ENCODE results near the gene KIF7. TPM values are rescaled to one million over a fixed set of nuclear protein-coding genes. Genes with fewer than 3 reads are reported as not detected.

Gene KIF7, protein sequence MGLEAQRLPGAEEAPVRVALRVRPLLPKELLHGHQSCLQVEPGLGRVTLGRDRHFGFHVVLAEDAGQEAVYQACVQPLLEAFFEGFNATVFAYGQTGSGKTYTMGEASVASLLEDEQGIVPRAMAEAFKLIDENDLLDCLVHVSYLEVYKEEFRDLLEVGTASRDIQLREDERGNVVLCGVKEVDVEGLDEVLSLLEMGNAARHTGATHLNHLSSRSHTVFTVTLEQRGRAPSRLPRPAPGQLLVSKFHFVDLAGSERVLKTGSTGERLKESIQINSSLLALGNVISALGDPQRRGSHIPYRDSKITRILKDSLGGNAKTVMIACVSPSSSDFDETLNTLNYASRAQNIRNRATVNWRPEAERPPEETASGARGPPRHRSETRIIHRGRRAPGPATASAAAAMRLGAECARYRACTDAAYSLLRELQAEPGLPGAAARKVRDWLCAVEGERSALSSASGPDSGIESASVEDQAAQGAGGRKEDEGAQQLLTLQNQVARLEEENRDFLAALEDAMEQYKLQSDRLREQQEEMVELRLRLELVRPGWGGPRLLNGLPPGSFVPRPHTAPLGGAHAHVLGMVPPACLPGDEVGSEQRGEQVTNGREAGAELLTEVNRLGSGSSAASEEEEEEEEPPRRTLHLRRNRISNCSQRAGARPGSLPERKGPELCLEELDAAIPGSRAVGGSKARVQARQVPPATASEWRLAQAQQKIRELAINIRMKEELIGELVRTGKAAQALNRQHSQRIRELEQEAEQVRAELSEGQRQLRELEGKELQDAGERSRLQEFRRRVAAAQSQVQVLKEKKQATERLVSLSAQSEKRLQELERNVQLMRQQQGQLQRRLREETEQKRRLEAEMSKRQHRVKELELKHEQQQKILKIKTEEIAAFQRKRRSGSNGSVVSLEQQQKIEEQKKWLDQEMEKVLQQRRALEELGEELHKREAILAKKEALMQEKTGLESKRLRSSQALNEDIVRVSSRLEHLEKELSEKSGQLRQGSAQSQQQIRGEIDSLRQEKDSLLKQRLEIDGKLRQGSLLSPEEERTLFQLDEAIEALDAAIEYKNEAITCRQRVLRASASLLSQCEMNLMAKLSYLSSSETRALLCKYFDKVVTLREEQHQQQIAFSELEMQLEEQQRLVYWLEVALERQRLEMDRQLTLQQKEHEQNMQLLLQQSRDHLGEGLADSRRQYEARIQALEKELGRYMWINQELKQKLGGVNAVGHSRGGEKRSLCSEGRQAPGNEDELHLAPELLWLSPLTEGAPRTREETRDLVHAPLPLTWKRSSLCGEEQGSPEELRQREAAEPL (N-terminal part only)
- total RNA-seq (2021) (20.4 to 21.8 TPM (median 21.3 TPM) in 3 replicates), Bru-seq, nascent RNA (percentile 60 among the genes with signal in this experiment)
- long read RNA-seq, experiment 1, full-length matches to known transcripts, result 8 of 90 reads
- long read RNA-seq, experiment 1, partial matches to known transcripts, result 25 of 90 reads
- long read RNA-seq, experiment 1, other reads (novel, unspliced or antisense), result 57 of 90 reads
- long read RNA-seq, experiment 2, partial matches to known transcripts, result 7 of 12 reads
- long read RNA-seq, experiment 2, other reads (novel, unspliced or antisense), result 5 of 12 reads
- long read RNA-seq, experiment 3, partial matches to known transcripts, result 4 of 6 reads
- long read RNA-seq, experiment 3, other reads (novel, unspliced or antisense), result 2 of 6 reads

- CTCF ChIA-PET, result interaction anchor here (0.6 to 1.1 kb wide), 3 partner anchors 18 to 85 kb away, joined by 3 read pairs; no protein-coding TSS in a partner anchor
- peak within 1 kb of the TSS; percentile 84 for H3K4me3 Mint-ChIP-seq
- peaks cover 7% of the 10 kb centered on the region; the same call in 1 of the 2 replicates for H3K36me3 Mint-ChIP-seq
- H3K27ac Mint-ChIP-seq, result 0 out of 2 replicates have a peak within 1 kb of the TSS, but pooled peaks have one; percentile 60
- H3K27me3 Mint-ChIP-seq (ENCODE audit: low read depth), result peaks cover 27% of the 10 kb centered on the region
- peaks cover under 1% of the 10 kb centered on the region; the same call in 1 of the 2 replicates for H3K9me3 Mint-ChIP-seq
- ATAC-seq (peak; percentile 86), DNase-seq (ENCODE audit: low spot score) (peak; percentile 82)
- peaks cover 10% of the 10 kb centered on the region for H3K4me1 Mint-ChIP-seq
- POLR2A ChIA-PET, result no interaction called here
- TF ChIP-seq FOXP1 (CRISPR knock-in tag; IDR thresholded peaks at IDR 0.05; ENCODE audit: borderline replicate concordance) (peak; percentile 85), NFYB (CRISPR knock-in tag; conservative IDR thresholded peaks at IDR 0.05; ENCODE audit: low read depth) (no peak), PRRX2 (CRISPR knock-in tag; IDR thresholded peaks at IDR 0.05) (no peak), CBFB (CRISPR knock-in tag; IDR thresholded peaks at IDR 0.05; ENCODE audit: low read depth) (0 out of 2 replicates have a peak, but pooled peaks have one; percentile 30), FOXJ3 (CRISPR knock-in tag; IDR thresholded peaks at IDR 0.05; ENCODE audit: borderline replicate concordance) (no peak), FOXK1 (CRISPR knock-in tag; IDR thresholded peaks at IDR 0.05) (peak; percentile 29; the same call in 1 of the 2 replicates), ZNF263 (CRISPR knock-in tag; IDR thresholded peaks at IDR 0.05; ENCODE audit: low read depth) (no peak), TEAD4 (CRISPR knock-in tag; IDR thresholded peaks at IDR 0.05) (0 out of 2 replicates have a peak, but pooled peaks have one; percentile 33), ZNF219 (CRISPR knock-in tag; IDR thresholded peaks at IDR 0.05; ENCODE audit: borderline replicate concordance) (no peak), CREB1 (CRISPR knock-in tag; IDR thresholded peaks at IDR 0.05) (no peak), TP53 (CRISPR knock-in tag; IDR thresholded peaks at IDR 0.05) (no peak), ESRRA (CRISPR knock-in tag; IDR thresholded peaks at IDR 0.05; ENCODE audit: borderline replicate concordance) (peak; percentile 69; the same call in 1 of the 2 replicates), ZMAT4 (CRISPR knock-in tag; IDR thresholded peaks at IDR 0.05) (no peak), CREM (CRISPR knock-in tag; IDR thresholded peaks at IDR 0.05) (peak; percentile 93), JUN (CRISPR knock-in tag; IDR thresholded peaks at IDR 0.05) (0 out of 2 replicates have a peak, but pooled peaks have one; percentile 20)
- TF ChIP-seq, protein P1, sequence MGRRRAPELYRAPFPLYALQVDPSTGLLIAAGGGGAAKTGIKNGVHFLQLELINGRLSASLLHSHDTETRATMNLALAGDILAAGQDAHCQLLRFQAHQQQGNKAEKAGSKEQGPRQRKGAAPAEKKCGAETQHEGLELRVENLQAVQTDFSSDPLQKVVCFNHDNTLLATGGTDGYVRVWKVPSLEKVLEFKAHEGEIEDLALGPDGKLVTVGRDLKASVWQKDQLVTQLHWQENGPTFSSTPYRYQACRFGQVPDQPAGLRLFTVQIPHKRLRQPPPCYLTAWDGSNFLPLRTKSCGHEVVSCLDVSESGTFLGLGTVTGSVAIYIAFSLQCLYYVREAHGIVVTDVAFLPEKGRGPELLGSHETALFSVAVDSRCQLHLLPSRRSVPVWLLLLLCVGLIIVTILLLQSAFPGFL (CRISPR knock-in tag; IDR thresholded peaks at IDR 0.05; ENCODE audit: borderline replicate concordance), result no peak
- TF ChIP-seq, protein P2, sequence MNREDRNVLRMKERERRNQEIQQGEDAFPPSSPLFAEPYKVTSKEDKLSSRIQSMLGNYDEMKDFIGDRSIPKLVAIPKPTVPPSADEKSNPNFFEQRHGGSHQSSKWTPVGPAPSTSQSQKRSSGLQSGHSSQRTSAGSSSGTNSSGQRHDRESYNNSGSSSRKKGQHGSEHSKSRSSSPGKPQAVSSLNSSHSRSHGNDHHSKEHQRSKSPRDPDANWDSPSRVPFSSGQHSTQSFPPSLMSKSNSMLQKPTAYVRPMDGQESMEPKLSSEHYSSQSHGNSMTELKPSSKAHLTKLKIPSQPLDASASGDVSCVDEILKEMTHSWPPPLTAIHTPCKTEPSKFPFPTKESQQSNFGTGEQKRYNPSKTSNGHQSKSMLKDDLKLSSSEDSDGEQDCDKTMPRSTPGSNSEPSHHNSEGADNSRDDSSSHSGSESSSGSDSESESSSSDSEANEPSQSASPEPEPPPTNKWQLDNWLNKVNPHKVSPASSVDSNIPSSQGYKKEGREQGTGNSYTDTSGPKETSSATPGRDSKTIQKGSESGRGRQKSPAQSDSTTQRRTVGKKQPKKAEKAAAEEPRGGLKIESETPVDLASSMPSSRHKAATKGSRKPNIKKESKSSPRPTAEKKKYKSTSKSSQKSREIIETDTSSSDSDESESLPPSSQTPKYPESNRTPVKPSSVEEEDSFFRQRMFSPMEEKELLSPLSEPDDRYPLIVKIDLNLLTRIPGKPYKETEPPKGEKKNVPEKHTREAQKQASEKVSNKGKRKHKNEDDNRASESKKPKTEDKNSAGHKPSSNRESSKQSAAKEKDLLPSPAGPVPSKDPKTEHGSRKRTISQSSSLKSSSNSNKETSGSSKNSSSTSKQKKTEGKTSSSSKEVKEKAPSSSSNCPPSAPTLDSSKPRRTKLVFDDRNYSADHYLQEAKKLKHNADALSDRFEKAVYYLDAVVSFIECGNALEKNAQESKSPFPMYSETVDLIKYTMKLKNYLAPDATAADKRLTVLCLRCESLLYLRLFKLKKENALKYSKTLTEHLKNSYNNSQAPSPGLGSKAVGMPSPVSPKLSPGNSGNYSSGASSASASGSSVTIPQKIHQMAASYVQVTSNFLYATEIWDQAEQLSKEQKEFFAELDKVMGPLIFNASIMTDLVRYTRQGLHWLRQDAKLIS (CRISPR knock-in tag; IDR thresholded peaks at IDR 0.05; ENCODE audit: borderline replicate concordance), result no peak
- TF ChIP-seq, protein P3, sequence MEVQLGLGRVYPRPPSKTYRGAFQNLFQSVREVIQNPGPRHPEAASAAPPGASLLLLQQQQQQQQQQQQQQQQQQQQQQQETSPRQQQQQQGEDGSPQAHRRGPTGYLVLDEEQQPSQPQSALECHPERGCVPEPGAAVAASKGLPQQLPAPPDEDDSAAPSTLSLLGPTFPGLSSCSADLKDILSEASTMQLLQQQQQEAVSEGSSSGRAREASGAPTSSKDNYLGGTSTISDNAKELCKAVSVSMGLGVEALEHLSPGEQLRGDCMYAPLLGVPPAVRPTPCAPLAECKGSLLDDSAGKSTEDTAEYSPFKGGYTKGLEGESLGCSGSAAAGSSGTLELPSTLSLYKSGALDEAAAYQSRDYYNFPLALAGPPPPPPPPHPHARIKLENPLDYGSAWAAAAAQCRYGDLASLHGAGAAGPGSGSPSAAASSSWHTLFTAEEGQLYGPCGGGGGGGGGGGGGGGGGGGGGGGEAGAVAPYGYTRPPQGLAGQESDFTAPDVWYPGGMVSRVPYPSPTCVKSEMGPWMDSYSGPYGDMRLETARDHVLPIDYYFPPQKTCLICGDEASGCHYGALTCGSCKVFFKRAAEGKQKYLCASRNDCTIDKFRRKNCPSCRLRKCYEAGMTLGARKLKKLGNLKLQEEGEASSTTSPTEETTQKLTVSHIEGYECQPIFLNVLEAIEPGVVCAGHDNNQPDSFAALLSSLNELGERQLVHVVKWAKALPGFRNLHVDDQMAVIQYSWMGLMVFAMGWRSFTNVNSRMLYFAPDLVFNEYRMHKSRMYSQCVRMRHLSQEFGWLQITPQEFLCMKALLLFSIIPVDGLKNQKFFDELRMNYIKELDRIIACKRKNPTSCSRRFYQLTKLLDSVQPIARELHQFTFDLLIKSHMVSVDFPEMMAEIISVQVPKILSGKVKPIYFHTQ (CRISPR knock-in tag; IDR thresholded peaks at IDR 0.05), result no peak
- TF ChIP-seq, protein P4, sequence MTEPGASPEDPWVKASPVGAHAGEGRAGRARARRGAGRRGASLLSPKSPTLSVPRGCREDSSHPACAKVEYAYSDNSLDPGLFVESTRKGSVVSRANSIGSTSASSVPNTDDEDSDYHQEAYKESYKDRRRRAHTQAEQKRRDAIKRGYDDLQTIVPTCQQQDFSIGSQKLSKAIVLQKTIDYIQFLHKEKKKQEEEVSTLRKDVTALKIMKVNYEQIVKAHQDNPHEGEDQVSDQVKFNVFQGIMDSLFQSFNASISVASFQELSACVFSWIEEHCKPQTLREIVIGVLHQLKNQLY (CRISPR knock-in tag; IDR thresholded peaks at IDR 0.05), result no peak
Measured at GRCh38 chr15:89654847-89655805, at the start of gene KIF7. TSS of gene KIF7 (minus strand) at chr15:89655467. CDS start at chr15:89652930, 2,537 bp downstream.

Data from WTC11 (cell line).